AG09309 (cell line): ENCODE measurements around the gene ATAD3C.
"Not testable (repeated sequence)": the region's sequence is repeated elsewhere in the genome, so short reads cannot be mapped to it uniquely, and the experiment has no call there.

ENCODE experiments used
- DNase-seq: peaks from one replicate; pipeline ENCODE4 v3.0.0-alpha.2; 2010; ENCODE audit warnings: low read depth
- H3K4me3 ChIP-seq: 2 replicates; pipeline ENCODE4 v1.5.1; 2011; ENCODE audit warnings: mild to moderate bottlenecking, low read depth, low read length, moderate library complexity; ENCODE audit not compliant: control insufficient read depth
- CTCF ChIP-seq: IDR thresholded peaks from 2 replicates; pipeline ENCODE4 v1.5.1; 2011; ENCODE audit warnings: mild to moderate bottlenecking, low read depth, low read length, inconsistent platforms; ENCODE audit not compliant: insufficient read depth, control insufficient read depth; ENCODE audit errors: missing control alignments

Gene ATAD3C

GRCh38 chr1:1403653-1404052 is 45.8 kb upstream of the ATAD3C start:
- no peak for DNase-seq
- no peak for TF ChIP-seq CTCF
- no peak overlapping the region for H3K4me3 ChIP-seq

DNA sequence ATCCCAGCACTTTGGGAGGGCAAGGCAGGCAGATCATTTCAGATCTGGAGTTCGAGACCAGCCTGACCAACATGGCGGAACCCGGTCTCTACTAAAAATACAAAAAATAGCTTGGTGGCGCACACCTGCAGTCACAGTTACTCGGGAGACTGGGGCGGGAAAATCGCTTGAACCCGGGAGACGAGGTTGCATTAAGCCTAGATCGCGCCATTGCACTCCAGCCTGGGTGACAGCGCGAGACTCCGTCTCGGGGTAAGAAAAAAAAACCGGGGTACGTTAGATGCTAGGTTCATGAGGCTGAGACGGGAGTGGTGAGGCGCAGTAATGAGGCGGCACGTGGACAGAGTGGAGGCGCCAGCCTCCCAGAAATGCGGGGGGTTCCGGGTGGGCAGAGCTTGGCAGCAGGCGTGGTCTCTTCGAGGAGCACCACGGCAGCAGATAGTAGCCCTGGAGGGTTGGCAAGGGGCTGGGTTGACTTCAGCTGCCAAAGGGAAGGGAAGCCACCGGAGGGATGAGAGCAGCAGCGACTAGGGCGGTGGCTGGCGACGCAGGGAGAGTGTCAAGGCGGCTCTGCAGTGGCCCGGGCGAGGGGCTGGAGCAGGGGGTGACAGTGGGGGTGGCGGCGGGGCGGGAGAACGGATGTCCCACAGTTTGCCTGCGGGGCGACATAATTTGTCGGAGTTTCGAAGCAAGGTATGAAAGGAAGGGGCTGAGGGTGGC is 43.2 kb upstream of the ATAD3C start:
- DNase-seq: no peak
- TF ChIP-seq CTCF: no peak

GRCh38 chr1:1406821-1407635 is 42.5 kb upstream of the ATAD3C start, which contains the start of gene MRPL20:
Gene MRPL20, minus strand, starts transcription at chr1:1407293. Its CDS starts 76 bp downstream, at chr1:1407217.
- TF ChIP-seq CTCF: no peak
- DNase-seq: peak; percentile 34
- H3K4me3 ChIP-seq: peak within 1 kb of the TSS; percentile 87

More for the DNA sequence above, 43.2 kb upstream of the ATAD3C start:
- peak overlapping the region; percentile 87 for H3K4me3 ChIP-seq

DNA sequence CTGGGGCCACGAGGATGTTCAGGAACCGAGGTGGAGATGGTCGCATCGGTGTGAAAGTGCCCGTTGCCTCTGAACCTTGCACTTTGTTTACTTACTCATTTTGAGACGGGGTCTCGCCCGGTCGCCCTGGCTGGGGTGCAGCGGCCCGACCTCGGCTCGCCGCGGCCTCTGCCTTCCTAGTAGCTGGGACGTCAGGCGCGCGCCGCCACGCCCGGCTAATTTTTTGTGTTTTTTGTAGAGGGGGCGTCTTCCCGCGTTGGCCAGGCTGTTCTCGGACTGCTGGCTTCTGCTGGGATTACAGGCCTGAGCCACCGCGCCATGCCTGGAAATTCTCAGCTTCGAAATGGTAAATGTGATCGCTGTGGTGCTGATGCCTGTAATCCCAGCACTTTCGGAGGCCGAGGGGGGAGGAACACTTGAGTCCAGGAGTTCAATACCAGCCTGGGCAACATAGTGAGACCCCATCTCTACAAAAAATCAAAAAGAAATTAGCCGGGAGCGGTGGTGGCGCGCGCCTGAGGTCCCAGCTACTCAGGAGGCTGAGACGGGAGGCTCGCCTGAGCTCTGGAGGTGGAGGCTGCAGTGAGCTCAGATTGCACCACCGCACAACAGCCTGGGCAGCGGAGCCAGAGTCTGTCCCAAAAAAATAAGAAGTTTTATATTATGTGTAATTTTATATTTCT is 41.7 kb upstream of the ATAD3C start:
- TF ChIP-seq CTCF: peak; percentile 1
- no peak for DNase-seq
- H3K4me3 ChIP-seq: peak overlapping the region; percentile 87

DNA sequence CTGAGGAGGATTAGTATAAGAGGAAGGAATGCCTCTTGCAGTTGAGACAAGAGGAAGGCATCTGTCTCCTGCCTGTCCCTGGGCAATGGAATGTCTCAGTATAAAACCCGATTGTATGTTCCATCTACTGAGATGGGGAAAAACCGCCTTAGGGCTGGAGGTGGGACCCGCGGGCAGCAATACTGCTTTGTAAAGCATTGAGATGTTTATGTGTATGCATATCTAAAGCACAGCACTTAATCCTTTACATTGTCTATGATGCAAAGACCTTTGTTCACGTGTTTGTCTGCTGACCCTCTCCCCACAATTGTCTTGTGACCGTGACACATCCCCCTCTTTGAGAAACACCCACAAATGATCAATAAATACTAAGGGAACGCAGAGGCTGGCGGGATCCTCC is 39.3 kb upstream of the ATAD3C start:
- not testable (repeated sequence) for DNase-seq, H3K4me3 ChIP-seq

- DNase-seq: no peak
- TF ChIP-seq CTCF: no peak
- H3K4me3 ChIP-seq: no peak overlapping the region
Measured at GRCh38 chr1:1411626-1412025, 37.9 kb upstream of the ATAD3C start.

DNA sequence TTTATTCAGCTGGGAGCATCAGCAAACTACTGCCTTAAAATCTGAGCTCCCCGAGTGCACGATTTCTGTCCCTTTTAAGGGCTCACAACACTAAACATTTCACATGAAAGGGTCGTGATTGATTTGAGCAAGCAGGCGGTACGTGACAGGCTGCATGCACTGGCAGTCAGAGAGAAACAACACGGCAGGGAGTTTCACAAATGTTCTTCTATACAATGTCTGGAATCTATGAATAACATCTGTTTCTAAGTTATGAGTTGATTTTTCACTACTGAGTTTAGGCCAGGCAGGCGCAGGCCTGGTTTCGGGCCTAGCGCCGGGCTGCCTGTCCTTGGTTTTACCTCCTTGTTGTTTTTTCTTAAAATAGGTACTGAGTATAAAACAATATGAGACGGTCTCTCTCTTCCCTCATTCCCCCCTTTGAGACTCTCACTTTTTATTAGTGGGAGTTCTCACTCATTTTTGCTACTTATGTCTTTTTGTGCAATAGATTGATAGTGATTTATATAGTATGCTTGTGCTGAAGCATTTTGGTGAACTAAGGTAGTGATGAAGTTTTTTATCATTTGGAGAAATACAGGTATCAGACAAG is 37.1 kb upstream of the ATAD3C start:
- DNase-seq, H3K4me3 ChIP-seq: not testable (repeated sequence)
